ENCODE measurements around the gene HSPA1L. TPM values are rescaled to one million over a fixed set of nuclear protein-coding genes. Genes with fewer than 3 reads are reported as not detected.
"Not testable (repeated sequence)": the region's sequence is repeated elsewhere in the genome, so short reads cannot be mapped to it uniquely, and the experiment has no call there.

HSPA1L gene
- 1 to 10 TPM; 3.3 to 3.5 TPM for total RNA-seq

GRCh38 chr6:31815025-31815838 lies at the start of gene HSPA1L, which contains the start of gene HSPA1A:
Gene HSPA1L (minus strand): TSS chr6:31815283. CDS start chr6:31811972, 3,311 bp downstream.
Gene HSPA1A (plus strand): TSS chr6:31815543. CDS start chr6:31815757, 214 bp downstream.
- Mint-ChIP-seq H3K4me1 (peaks cover 50% of the 10 kb centered on the region), H3K27me3 (no peaks in the 10 kb centered on the region), H3K9me3 (no peaks in the 10 kb centered on the region), H3K4me3 (peak within 1 kb of the TSS; percentile 93), H3K27ac (peak within 1 kb of the TSS; percentile 92), H3K36me3 (ENCODE audit: low read depth) (peaks cover 22% of the 10 kb centered on the region)
- ChIA-PET POLR2A (interaction anchor here (0.5 to 1.2 kb wide), 4 partner anchors 8 to 103 kb away, joined by 3 to 5 read pairs (median 4); partner anchors contain the start of genes LSM2 and VARS1), CTCF (interaction anchor here (0.6 to 1.9 kb wide), 7 partner anchors 9 to 85 kb away, joined by 3 to 9 read pairs (median 3); partner anchors contain the start of gene LSM2)
- DNase-seq: peak; percentile 71

GRCh38 chr6:31864818-31865204 lies 49.7 kb upstream of the HSPA1L start:
- H3K27ac Mint-ChIP-seq: no peak overlapping the region
- H3K36me3 Mint-ChIP-seq (ENCODE audit: low read depth): no peaks in the 10 kb centered on the region
- ChIA-PET CTCF (interaction anchor here (0.9 to 2.0 kb wide), 3 partner anchors 15 to 29 kb away, joined by 3 to 7 read pairs (median 3); no protein-coding TSS in a partner anchor), POLR2A (no interaction called here)
- DNase-seq: no peak
- H3K4me3 Mint-ChIP-seq: peak overlapping the region; percentile 85
- no peaks in the 10 kb centered on the region for H3K9me3 Mint-ChIP-seq
- H3K4me1 Mint-ChIP-seq: peaks cover 27% of the 10 kb centered on the region
- no peaks in the 10 kb centered on the region for H3K27me3 Mint-ChIP-seq

- H3K36me3 Mint-ChIP-seq (ENCODE audit: low read depth); H3K9me3 Mint-ChIP-seq; H3K27me3 Mint-ChIP-seq; DNase-seq; POLR2A ChIA-PET: not testable (repeated sequence)
- Mint-ChIP-seq H3K27ac (peak overlapping the region; percentile 91), H3K4me3 (peak overlapping the region; percentile 85), H3K4me1 (peaks cover 27% of the 10 kb centered on the region)
- CTCF ChIA-PET: interaction anchor here (0.6 to 2.0 kb wide), 8 partner anchors 16 to 226 kb away, joined by 3 to 8 read pairs (median 3); partner anchors contain the start of gene CLIC1
Observed at GRCh38 chr6:31864123-31864562, 49.1 kb upstream of the HSPA1L start.

GRCh38 chr6:31862344-31863235 lies 47.5 kb upstream of the HSPA1L start, which contains the start of gene NEU1:
Gene NEU1 (minus strand): TSS chr6:31862821. CDS start chr6:31862776, 45 bp downstream.
- peaks cover 4% of the 10 kb centered on the region for H3K36me3 Mint-ChIP-seq (ENCODE audit: low read depth)
- peak within 1 kb of the TSS; percentile 91 for H3K27ac Mint-ChIP-seq
- H3K4me1 Mint-ChIP-seq: peaks cover 27% of the 10 kb centered on the region
- peak within 1 kb of the TSS; percentile 85 for H3K4me3 Mint-ChIP-seq
- no peaks in the 10 kb centered on the region for H3K27me3 Mint-ChIP-seq
- POLR2A ChIA-PET: interaction anchor here (0.5 to 1.0 kb wide), 4 partner anchors 75 to 200 kb away, joined by 3 to 14 read pairs (median 4); no protein-coding TSS in a partner anchor
- CTCF ChIA-PET: interaction anchor here (0.7 to 1.9 kb wide), 9 partner anchors 13 to 320 kb away, joined by 3 to 8 read pairs (median 3); partner anchors contain the start of genes DDAH2 and EHMT2
- H3K9me3 Mint-ChIP-seq: no peaks in the 10 kb centered on the region
- DNase-seq: peak; percentile 100

- Mint-ChIP-seq H3K9me3 (no peaks in the 10 kb centered on the region), H3K4me1 (peaks cover 27% of the 10 kb centered on the region), H3K36me3 (ENCODE audit: low read depth) (peaks cover 4% of the 10 kb centered on the region), H3K4me3 (peak overlapping the region; percentile 85), H3K27ac (peak overlapping the region; percentile 91), H3K27me3 (no peaks in the 10 kb centered on the region)
- ChIA-PET CTCF (interaction anchor here (0.7 to 1.4 kb wide), 3 partner anchors 13 to 320 kb away, joined by 3 to 5 read pairs (median 3); partner anchors contain the start of gene DDAH2), POLR2A (no interaction called here)
- DNase-seq: no peak
Observed at GRCh38 chr6:31861919-31862343, 46.8 kb upstream of the HSPA1L start.

- Mint-ChIP-seq H3K27ac (no peak overlapping the region), H3K4me1 (peaks cover 27% of the 10 kb centered on the region), H3K27me3 (no peaks in the 10 kb centered on the region), H3K36me3 (ENCODE audit: low read depth) (peaks cover 4% of the 10 kb centered on the region), H3K4me3 (peak overlapping the region; percentile 85), H3K9me3 (no peaks in the 10 kb centered on the region)
- DNase-seq: no peak
- ChIA-PET CTCF (no interaction called here), POLR2A (no interaction called here)
Observed at GRCh38 chr6:31861150-31861549, 46.1 kb upstream of the HSPA1L start.

GRCh38 chr6:31860349-31860748 lies 45.3 kb upstream of the HSPA1L start:
- DNase-seq: no peak
- Mint-ChIP-seq H3K9me3 (no peaks in the 10 kb centered on the region), H3K4me3 (no peak overlapping the region), H3K27ac (no peak overlapping the region), H3K36me3 (ENCODE audit: low read depth) (peaks cover 4% of the 10 kb centered on the region), H3K4me1 (peaks cover 27% of the 10 kb centered on the region), H3K27me3 (no peaks in the 10 kb centered on the region)
- ChIA-PET POLR2A (no interaction called here), CTCF (no interaction called here)

- no peak for DNase-seq
- ChIA-PET CTCF (no interaction called here), POLR2A (no interaction called here)
- no peak overlapping the region for H3K4me3 Mint-ChIP-seq
- no peaks in the 10 kb centered on the region for H3K9me3 Mint-ChIP-seq
- no peak overlapping the region for H3K27ac Mint-ChIP-seq
- H3K27me3 Mint-ChIP-seq: no peaks in the 10 kb centered on the region
- H3K4me1 Mint-ChIP-seq: peaks cover 26% of the 10 kb centered on the region
- peaks cover 4% of the 10 kb centered on the region for H3K36me3 Mint-ChIP-seq (ENCODE audit: low read depth)
Observed at GRCh38 chr6:31859923-31860322, 44.8 kb upstream of the HSPA1L start.

GRCh38 chr6:31858707-31859106 lies 43.6 kb upstream of the HSPA1L start:
- no peak overlapping the region for H3K27ac Mint-ChIP-seq
- DNase-seq: no peak
- H3K36me3 Mint-ChIP-seq (ENCODE audit: low read depth): peaks cover 4% of the 10 kb centered on the region
- H3K4me1 Mint-ChIP-seq: peaks cover 17% of the 10 kb centered on the region
- no peaks in the 10 kb centered on the region for H3K27me3 Mint-ChIP-seq
- POLR2A ChIA-PET: no interaction called here
- no peaks in the 10 kb centered on the region for H3K9me3 Mint-ChIP-seq
- no peak overlapping the region for H3K4me3 Mint-ChIP-seq
- CTCF ChIA-PET: interaction anchor here (0.6 kb wide), 1 partner anchor 648 kb away, joined by 3 read pairs; no protein-coding TSS in a partner anchor

GRCh38 chr6:31857774-31858173 lies 42.7 kb upstream of the HSPA1L start:
- H3K36me3 Mint-ChIP-seq (ENCODE audit: low read depth); DNase-seq; H3K27me3 Mint-ChIP-seq; POLR2A ChIA-PET; H3K9me3 Mint-ChIP-seq; H3K27ac Mint-ChIP-seq; H3K4me3 Mint-ChIP-seq: not testable (repeated sequence)
- CTCF ChIA-PET: interaction anchor here (0.6 to 1.1 kb wide), 5 partner anchors 17 to 311 kb away, joined by 3 to 4 read pairs (median 3); partner anchors contain the start of gene BAG6
- H3K4me1 Mint-ChIP-seq: peaks cover 14% of the 10 kb centered on the region

- H3K4me3 Mint-ChIP-seq, POLR2A ChIA-PET: not testable (repeated sequence)
- CTCF ChIA-PET: interaction anchor here (0.6 to 1.3 kb wide), 3 partner anchors 13 to 112 kb away, joined by 3 read pairs; no protein-coding TSS in a partner anchor
Observed at GRCh38 chr6:31851980-31852718, 37.1 kb upstream of the HSPA1L start.

GRCh38 chr6:31851485-31851832 lies 36.4 kb upstream of the HSPA1L start:
- Mint-ChIP-seq H3K36me3 (ENCODE audit: low read depth) (peaks cover 1% of the 10 kb centered on the region), H3K27ac (no peak overlapping the region), H3K27me3 (no peaks in the 10 kb centered on the region), H3K4me1 (no peaks in the 10 kb centered on the region), H3K4me3 (no peak overlapping the region), H3K9me3 (peaks cover 6% of the 10 kb centered on the region)
- ChIA-PET POLR2A (no interaction called here), CTCF (interaction anchor here (0.6 to 1.3 kb wide), 3 partner anchors 12 to 122 kb away, joined by 3 read pairs; no protein-coding TSS in a partner anchor)
- no peak for DNase-seq

More at GRCh38 chr6:31851980-31852718, 37.1 kb upstream of the HSPA1L start:
- not testable (repeated sequence) for H3K27me3 Mint-ChIP-seq; H3K9me3 Mint-ChIP-seq; DNase-seq; H3K4me1 Mint-ChIP-seq; H3K27ac Mint-ChIP-seq; H3K36me3 Mint-ChIP-seq (ENCODE audit: low read depth)

Measured in activated CD4-positive, alpha-beta T cell treated with anti-CD3 and anti-CD28 coated beads, Interleukin-2, amount 10 ng/mL, durations not matched to agents 7 days and 5 days (primary cell).